Kidney (tissue), 14 donors: ENCODE data around the gene EPAS1. TPM values are rescaled to one million over a fixed set of nuclear protein-coding genes. Genes with fewer than 3 reads are reported as not detected.
A peak's percentile ranks its signal among the peaks of the same experiment; 100 is the strongest.

ENCODE experiments used
- DNase-seq, 5 donors: peaks; one replicate each; pipeline ENCODE4 v3.0.0-alpha.2; 2013 to 2020
- FAIRE-seq: peaks from 2 replicates; lab custom pipeline; 2012; peaks lifted over from hg19 to GRCh38; lab: Jason Lieb, UNC
- H3K27ac ChIP-seq, 2 donors: one replicate each; pipeline ENCODE4 v1.7.0; 2013; ENCODE audit warnings: low read depth in 2 of 2, low read length in 2 of 2, inconsistent platforms in 1 of 2
- H3K27me3 ChIP-seq: one replicate; pipeline ENCODE4 v1.7.1; 2013; ENCODE audit warnings: low read length, inconsistent platforms; ENCODE audit not compliant: control insufficient read depth, insufficient read depth
- H3K36me3 ChIP-seq, 3 donors: one replicate each; pipeline versions ENCODE4 v1.7.0 to v1.7.1; 2013; ENCODE audit warnings: low read length in 3 of 3, control low read depth in 1 of 3, inconsistent platforms in 1 of 3; ENCODE audit not compliant: insufficient read depth in 3 of 3, control insufficient read depth in 2 of 3
- H3K4me1 ChIP-seq, 3 donors: one replicate each; pipeline versions ENCODE4 v1.7.0 to v1.7.1; 2013; ENCODE audit warnings: low read length in 3 of 3, inconsistent platforms in 1 of 3, low read depth in 1 of 3; ENCODE audit not compliant: control insufficient read depth in 2 of 3, insufficient read depth in 2 of 3
- H3K4me3 ChIP-seq, 3 donors: one replicate each; pipeline versions ENCODE4 v1.7.0 to v1.8.1; 2013; ENCODE audit warnings: low read length in 3 of 3, control low read depth in 1 of 3, inconsistent platforms in 1 of 3
- H3K9ac ChIP-seq, 3 donors: one replicate each; pipeline versions ENCODE4 v1.7.0 to v1.7.1; 2013; ENCODE audit warnings: low read length in 3 of 3, control low read depth in 1 of 3, inconsistent platforms in 1 of 3
- H3K9me3 ChIP-seq, 3 donors: one replicate each; pipeline versions ENCODE4 v1.7.0 to v1.7.1; 2013; ENCODE audit warnings: low read length in 3 of 3, control low read depth in 1 of 3, inconsistent platforms in 1 of 3; ENCODE audit not compliant: control insufficient read depth in 2 of 3, insufficient read depth in 1 of 3
- intact Hi-C: fragments of 100-400 bp; cut with DNase I; formaldehyde crosslinking; loops from one replicate; pipeline ENCODE4 v1.11.1; 2022
- polyA plus RNA-seq: library from polyadenylated mRNA; stranded (reverse); fragments of 350-450 nt; fragmentation: Illumina TruSeq; extraction: RNeasy Lipid Tissue Mini Kit (QIAGEN cat#74804); gene quantifications from one replicate; pipeline ENCODE4 v1.2.3, GENCODE V29; 2014; ENCODE audit warnings: low read depth, low replicate concordance; ENCODE audit not compliant: insufficient read depth
- total RNA-seq: library from RNA; stranded (reverse); fragmentation: NEBNext Ultra II Directional; extraction: Animal tissue kit (Norgen Biotek cat#: 25700); gene quantifications from one replicate; pipeline ENCODE4 v1.2.1, GENCODE V29; 2021
- TF ChIP-seq, protein P1 (sequence below): IDR thresholded peaks from 3 replicates; pipeline ENCODE4 v1.5.1; 2012; ENCODE audit warnings: mild to moderate bottlenecking, moderate library complexity, borderline replicate concordance; ENCODE audit not compliant: insufficient read depth; ENCODE audit errors: extremely low read depth
- donor health status: control.
- donor health status: control.
- donor health status: control.
- donor health status: control.
- donor health status: control.
- donor health status: DM: yes; HTN: yes; CAD: no.
- donor health status: Normal renal cell carcinoma (clear cell type).

EPAS1 gene
- total and polyA plus RNA-seq, 2 donors from 2014 or later, result 142 to 398 TPM

DNA sequence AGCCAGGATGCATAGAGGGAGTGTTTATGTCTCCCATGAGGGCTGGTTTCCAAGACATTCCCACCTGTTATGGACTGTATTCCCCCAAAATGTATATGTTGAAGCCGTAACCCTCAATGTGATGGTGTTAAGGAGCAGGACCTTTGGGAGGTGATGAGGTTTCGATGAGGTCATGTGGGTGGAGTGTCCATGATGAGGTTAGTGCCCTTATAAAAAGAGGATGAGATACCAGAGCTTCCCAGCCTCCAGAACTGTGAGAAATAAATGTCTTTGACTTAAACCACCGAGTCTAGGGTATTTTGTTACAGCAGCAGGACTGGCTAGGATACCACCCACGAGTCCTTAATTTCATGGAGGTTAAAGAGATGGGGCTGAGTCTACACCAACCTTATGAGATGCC lies 22.6 kb upstream of the EPAS1 start:
- DNase-seq, result no peak
- peaks cover 0 to 14% (median 5%) of the 10 kb centered on the region in 3 donors for H3K4me1 ChIP-seq

DNA sequence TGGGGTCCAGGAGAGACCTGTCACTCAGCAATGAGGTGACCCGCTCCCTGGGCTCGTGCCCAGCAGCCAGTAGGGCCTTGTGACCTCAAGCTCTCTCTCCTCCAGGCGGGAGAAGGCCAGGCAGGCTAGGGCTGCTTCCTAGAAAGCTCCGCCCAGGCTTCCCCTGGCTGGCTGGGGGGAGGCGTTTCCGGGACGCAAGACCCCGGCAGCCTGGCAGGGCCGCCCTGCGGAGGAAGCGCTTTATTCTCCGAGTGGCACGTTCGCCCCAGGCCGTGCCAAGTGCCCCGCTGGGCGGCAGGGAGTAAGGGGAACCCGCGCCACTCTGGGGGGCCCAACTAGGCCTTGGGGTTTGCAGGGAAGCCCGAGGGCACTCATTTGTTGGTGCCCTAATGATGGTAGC lies 21.2 kb upstream of the EPAS1 start:
- peak; percentile 75 to 92 (median 82) for DNase-seq
- H3K4me3 ChIP-seq, result peak overlapping the region in 1 of 3 donors; percentile 17

More for the DNA sequence above, 22.6 kb upstream of the EPAS1 start:
- Histone ChIP-seq H3K4me3 (no peak overlapping the region), H3K36me3 (no peaks in the 10 kb centered on the region), H3K27me3 (no peaks in the 10 kb centered on the region), H3K9me3 (no peaks in the 10 kb centered on the region), H3K27ac (no peak overlapping the region), H3K9ac (no peak overlapping the region)
- intact Hi-C loops, result no loop called here
- TF ChIP-seq, protein P1, sequence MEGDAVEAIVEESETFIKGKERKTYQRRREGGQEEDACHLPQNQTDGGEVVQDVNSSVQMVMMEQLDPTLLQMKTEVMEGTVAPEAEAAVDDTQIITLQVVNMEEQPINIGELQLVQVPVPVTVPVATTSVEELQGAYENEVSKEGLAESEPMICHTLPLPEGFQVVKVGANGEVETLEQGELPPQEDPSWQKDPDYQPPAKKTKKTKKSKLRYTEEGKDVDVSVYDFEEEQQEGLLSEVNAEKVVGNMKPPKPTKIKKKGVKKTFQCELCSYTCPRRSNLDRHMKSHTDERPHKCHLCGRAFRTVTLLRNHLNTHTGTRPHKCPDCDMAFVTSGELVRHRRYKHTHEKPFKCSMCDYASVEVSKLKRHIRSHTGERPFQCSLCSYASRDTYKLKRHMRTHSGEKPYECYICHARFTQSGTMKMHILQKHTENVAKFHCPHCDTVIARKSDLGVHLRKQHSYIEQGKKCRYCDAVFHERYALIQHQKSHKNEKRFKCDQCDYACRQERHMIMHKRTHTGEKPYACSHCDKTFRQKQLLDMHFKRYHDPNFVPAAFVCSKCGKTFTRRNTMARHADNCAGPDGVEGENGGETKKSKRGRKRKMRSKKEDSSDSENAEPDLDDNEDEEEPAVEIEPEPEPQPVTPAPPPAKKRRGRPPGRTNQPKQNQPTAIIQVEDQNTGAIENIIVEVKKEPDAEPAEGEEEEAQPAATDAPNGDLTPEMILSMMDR, result no peak
- FAIRE-seq, result no peak

DNA sequence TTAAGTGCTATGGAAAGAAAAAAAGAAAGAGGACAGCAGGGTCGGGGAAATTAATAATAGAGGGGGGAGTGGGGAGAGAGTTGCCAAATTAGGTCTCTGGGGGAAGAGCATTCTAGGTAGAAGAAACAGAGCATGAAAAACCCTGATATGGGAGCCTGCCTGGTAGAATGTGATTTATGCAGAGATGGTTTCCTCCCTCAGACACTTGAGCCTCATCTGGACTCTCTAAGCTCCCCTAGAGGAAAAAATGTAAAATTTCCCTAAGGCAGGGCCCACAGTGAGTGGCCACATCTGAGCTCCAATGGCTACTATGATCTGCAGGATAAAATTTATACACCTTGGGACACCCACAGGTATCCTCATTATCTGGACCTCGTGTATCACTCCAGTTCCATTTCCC lies 20.6 kb upstream of the EPAS1 start:
- DNase-seq (peak in 2 of 5 donors; percentile 62 to 78), FAIRE-seq (no peak)
- no peaks in the 10 kb centered on the region for H3K36me3 ChIP-seq
- no peak overlapping the region for H3K9ac ChIP-seq
- no peaks in the 10 kb centered on the region for H3K27me3 ChIP-seq
- TF ChIP-seq, protein P1, result peak; percentile 20
- intact Hi-C loops, result no loop called here
- H3K27ac ChIP-seq, result peak overlapping the region in 1 of 2 donors; percentile 11
- H3K4me3 ChIP-seq, result peak overlapping the region in 1 of 3 donors; percentile 17
- H3K9me3 ChIP-seq, result no peaks in the 10 kb centered on the region
- H3K4me1 ChIP-seq, result peaks cover 0 to 14% (median 5%) of the 10 kb centered on the region in 3 donors

More for the DNA sequence above, 21.2 kb upstream of the EPAS1 start:
- intact Hi-C loops, result no loop called here
- Histone ChIP-seq H3K36me3 (no peaks in the 10 kb centered on the region), H3K4me1 (peaks cover 0 to 14% (median 5%) of the 10 kb centered on the region in 3 donors), H3K27ac (peak overlapping the region; percentile 11 to 34), H3K27me3 (no peaks in the 10 kb centered on the region), H3K9me3 (no peaks in the 10 kb centered on the region), H3K9ac (peak overlapping the region in 1 of 3 donors; percentile 34)
- TF ChIP-seq, protein P1, result no peak
- FAIRE-seq, result no peak
